K562 (cell line): Measurements from ENCODE around the gene GCK. TPM values are rescaled to one million over a fixed set of nuclear protein-coding genes. Genes with fewer than 3 reads are reported as not detected.

Experiments used
- ATAC-seq: fragments of 200-7000 bp; cut with Tn5 transposase; 3 replicates; pipeline ENCODE4 v1.9.1; 2020; ENCODE audit warnings: moderate library complexity
- BruUV-seq: library from RNA; stranded (reverse); fragments of 400-500 nt; replicated peaks from 2 replicates; lab custom pipeline; 2021; lab: Mats Ljungman, UMichigan
- CTCF ChIA-PET: fragments of 300-600 bp; formaldehyde crosslinking; extraction: SDS; loops from one replicate; lab custom pipeline; 2021; ENCODE audit warnings: low intra/inter-chr PET ratio; lab: Yijun Ruan, JAX
- POLR2A ChIA-PET: fragments of 300-600, 350-650 bp; sonication (Branson Sonifier 250); formaldehyde crosslinking; extraction: SDS; loops from one replicate; lab custom pipeline; 2021; ENCODE audit warnings: antibody characterized with exemption, inconsistent platforms; lab: Yijun Ruan, JAX
- DNase-seq, 4 experiments: peaks; one replicate each; pipeline versions ENCODE4 v3.0.0 to v3.0.0-alpha.2; 2011 to 2018; ENCODE audit warnings: low spot score in 3 of 4, mixed read lengths in 3 of 4; ENCODE audit errors: extremely low read depth in 1 of 4
- FAIRE-seq: peaks from 2 replicates; lab custom pipeline; 2011; peaks lifted over from hg19 to GRCh38; lab: Jason Lieb, UNC
- H2AFZ ChIP-seq: 2 replicates; pipeline ENCODE4 v1.6.0; 2011; ENCODE audit warnings: low read depth, low read length, control low read depth, inconsistent platforms
- H3K27ac ChIP-seq: fragments of 200-600 bp; 3 replicates; pipeline ENCODE4 v1.8.0; 2011; ENCODE audit warnings: low read depth, mild to moderate bottlenecking, control low read depth, inconsistent platforms, low read length, moderate library complexity, mixed read lengths; ENCODE audit errors: extremely low read depth
- H3K27me3 ChIP-seq, 2 experiments: fragments of 300-600 bp in 1 of 2; 2 replicates in 1 of 2; 3 replicates in 1 of 2; pipeline versions ENCODE4 v1.6.0 to v1.8.0; 2011; ENCODE audit warnings: inconsistent platforms in 2 of 2, low read length in 2 of 2, mild to moderate bottlenecking in 1 of 2, mixed read lengths in 1 of 2, moderate library complexity in 1 of 2; ENCODE audit not compliant: control insufficient read depth in 2 of 2, insufficient read depth in 2 of 2
- H3K36me3 ChIP-seq: fragments of 300-600 bp; 3 replicates; pipeline ENCODE4 v1.8.0; 2011; ENCODE audit warnings: mild to moderate bottlenecking, low read length, inconsistent platforms; ENCODE audit not compliant: control insufficient read depth, insufficient read depth
- H3K4me1 ChIP-seq, 2 experiments: fragments of 200-600 bp in 1 of 2; replicated peaks in 1 of 2; 2 replicates in 1 of 2; 3 replicates in 1 of 2; pipeline versions ENCODE4 v1.5.1 to v1.8.0; 2011; ENCODE audit warnings: inconsistent platforms in 2 of 2, low read length in 2 of 2, mild to moderate bottlenecking in 1 of 2, mixed read lengths in 1 of 2, moderate library complexity in 1 of 2; ENCODE audit not compliant: control insufficient read depth in 2 of 2, insufficient read depth in 2 of 2
- H3K4me2 ChIP-seq: 2 replicates; pipeline ENCODE4 v1.6.1; 2011; ENCODE audit warnings: low read length, control low read depth, inconsistent platforms, mixed read lengths; ENCODE audit not compliant: insufficient read depth
- H3K4me3 ChIP-seq: fragments of 200-600 bp; sonication (generic), shearing (Covaris generic); 2 replicates; pipeline ENCODE4 v1.5.1; 2016; ENCODE audit warnings: control low read depth, inconsistent platforms
- H3K79me2 ChIP-seq: fragments of 200-600 bp; 3 replicates; pipeline ENCODE4 v1.8.0; 2011; ENCODE audit warnings: low read length, inconsistent platforms; ENCODE audit not compliant: control insufficient read depth, insufficient read depth
- H3K9ac ChIP-seq, 2 experiments: 2 replicates each; pipeline versions ENCODE4 v1.6.0 to v1.6.1; 2011; ENCODE audit warnings: low read depth in 2 of 2, low read length in 2 of 2, control low read depth in 1 of 2, inconsistent platforms in 1 of 2, mild to moderate bottlenecking in 1 of 2, mixed read lengths in 1 of 2; ENCODE audit not compliant: insufficient read depth in 1 of 2
- H3K9me1 ChIP-seq: one replicate; pipeline ENCODE4 v1.6.0; 2011; ENCODE audit warnings: inconsistent platforms, mild to moderate bottlenecking, low read length, moderate library complexity; ENCODE audit not compliant: control insufficient read depth, insufficient read depth
- H3K9me3 ChIP-seq: replicated peaks from 2 replicates; pipeline ENCODE4 v1.5.1; 2011; ENCODE audit warnings: low read depth, low read length, inconsistent platforms; ENCODE audit not compliant: control insufficient read depth, insufficient read depth
- H4K20me1 ChIP-seq: replicated peaks from 2 replicates; pipeline ENCODE4 v1.6.1; 2011; ENCODE audit warnings: low read length, inconsistent platforms, mixed read lengths; ENCODE audit not compliant: control insufficient read depth, insufficient read depth
- NR2C2 ChIP-seq, 2 experiments: fragments of 200-800 bp in 1 of 2; sonication (Bioruptor generic) in 1 of 2; sonication (generic) in 1 of 2; formaldehyde crosslinking in 1 of 2; IDR thresholded peaks; 2 replicates each; pipeline versions ENCODE4 v1.6.1 to v1.8.0; 2016 to 2022; ENCODE audit warnings: mild to moderate bottlenecking in 1 of 2, missing compliant biosample characterization in 1 of 2, missing genetic modification characterization in 1 of 2, missing genetic modification reagents in 1 of 2
- PHF21A ChIP-seq: fragments of 450-650 bp; IDR thresholded peaks from 2 replicates; pipeline ENCODE4 v1.6.1; 2017; ENCODE audit warnings: low read depth, borderline replicate concordance
- POLR3A ChIP-seq: IDR thresholded peaks from 2 replicates; pipeline ENCODE4 v1.6.1; 2011; ENCODE audit warnings: borderline replicate concordance, mild to moderate bottlenecking, moderate library complexity; ENCODE audit not compliant: insufficient read length, insufficient read depth; ENCODE audit errors: extremely low read depth
- VEZF1 ChIP-seq: fragments of 200-800 bp; sonication (Bioruptor generic); IDR thresholded peaks from 2 replicates; pipeline ENCODE4 v1.6.1; 2017; ENCODE audit warnings: missing genetic modification characterization, missing compliant biosample characterization
- ZNF395 ChIP-seq: fragments of 200-800 bp; sonication (Bioruptor generic); IDR thresholded peaks from 2 replicates; pipeline ENCODE4 v1.6.1; 2017; ENCODE audit warnings: missing genetic modification characterization, missing compliant biosample characterization
- ZNF589 ChIP-seq: fragments of 200-800 bp; sonication (Bioruptor generic); IDR thresholded peaks from 2 replicates; pipeline ENCODE4 v1.6.1; 2016; ENCODE audit warnings: low read depth, missing genetic modification characterization, missing compliant biosample characterization
- ZNF707 ChIP-seq: fragments of 250-450 bp; sonication (Bioruptor Pico); conservative IDR thresholded peaks from 2 replicates; pipeline ENCODE4 v1.8.0; 2022; ENCODE audit warnings: inconsistent platforms, mild to moderate bottlenecking, moderate library complexity
- WGBS: fragments of 100-300 bp; shearing (Covaris generic); methylation state at CpG from one replicate; pipeline ENCODE4 v1.1.6; 2016; ENCODE audit warnings: low coverage, mixed read lengths; ENCODE audit not compliant: insufficient coverage; ENCODE audit errors: missing lambda C conversion rate; 5-methylcytosine and 5-hydroxymethylcytosine counted together
- in situ Hi-C: fragments of 300-500 bp; cut with MboI; formaldehyde crosslinking; loops from 4 replicates; pipeline ENCODE4 v1.15.0; 2018; ENCODE audit warnings: inconsistent platforms, mixed read lengths
- intact Hi-C: fragments of 100-400 bp; cut with micrococcal nuclease; formaldehyde crosslinking; loops from 2 replicates; pipeline ENCODE4 v1.14.2; 2022
- polyA plus RNA-seq, 8 experiments: library from polyadenylated mRNA; depleted of rRNA in 4 of 8; stranded (reverse) in 5 of 8; unstranded in 3 of 8; fragments of >200 nt; fragmentation: Nextera tagmentation in 2 of 8; fragmentation: Illumina TruSeq in 1 of 8; extraction: Ambion mirVana in 2 of 8; extraction: Trizol in 1 of 8; gene quantifications; 2 replicates each; pipeline versions ENCODE4 v1.2.1 to v1.2.3, GENCODE V29; 2011 to 2014; ENCODE audit warnings: inconsistent platforms in 1 of 8, missing spikeins in 1 of 8
- total RNA-seq, 7 experiments: library from RNA; depleted of rRNA in 6 of 7; stranded (reverse); fragments of >200 nt in 6 of 7; fragmentation: Illumina TruSeq in 2 of 7; extraction: Trizol in 2 of 7; gene quantifications; 2 replicates each; pipeline versions ENCODE4 v1.2.1 to v1.2.3, GENCODE V29; 2011 to 2021; ENCODE audit warnings: low replicate concordance in 1 of 7
- TF ChIP-seq, protein P1 (sequence below): sonication (generic); formaldehyde crosslinking; IDR thresholded peaks from 2 replicates; pipeline ENCODE4 v1.8.0; 2022; ENCODE audit warnings: missing genetic modification reagents, mild to moderate bottlenecking, moderate library complexity, borderline replicate concordance
- TF ChIP-seq, protein P2 (sequence below): fragments of 450-650 bp; IDR thresholded peaks from 2 replicates; pipeline ENCODE4 v1.6.1; 2018; ENCODE audit not compliant: partially characterized antibody

GCK gene
- total and polyA plus RNA-seq, 9 of the 15 experiments (the other 6 are each of a cell fraction or from before 2014, with no cell fraction given), result 0.11 to 0.55 (median 0.16) TPM; not detected in 3

DNA sequence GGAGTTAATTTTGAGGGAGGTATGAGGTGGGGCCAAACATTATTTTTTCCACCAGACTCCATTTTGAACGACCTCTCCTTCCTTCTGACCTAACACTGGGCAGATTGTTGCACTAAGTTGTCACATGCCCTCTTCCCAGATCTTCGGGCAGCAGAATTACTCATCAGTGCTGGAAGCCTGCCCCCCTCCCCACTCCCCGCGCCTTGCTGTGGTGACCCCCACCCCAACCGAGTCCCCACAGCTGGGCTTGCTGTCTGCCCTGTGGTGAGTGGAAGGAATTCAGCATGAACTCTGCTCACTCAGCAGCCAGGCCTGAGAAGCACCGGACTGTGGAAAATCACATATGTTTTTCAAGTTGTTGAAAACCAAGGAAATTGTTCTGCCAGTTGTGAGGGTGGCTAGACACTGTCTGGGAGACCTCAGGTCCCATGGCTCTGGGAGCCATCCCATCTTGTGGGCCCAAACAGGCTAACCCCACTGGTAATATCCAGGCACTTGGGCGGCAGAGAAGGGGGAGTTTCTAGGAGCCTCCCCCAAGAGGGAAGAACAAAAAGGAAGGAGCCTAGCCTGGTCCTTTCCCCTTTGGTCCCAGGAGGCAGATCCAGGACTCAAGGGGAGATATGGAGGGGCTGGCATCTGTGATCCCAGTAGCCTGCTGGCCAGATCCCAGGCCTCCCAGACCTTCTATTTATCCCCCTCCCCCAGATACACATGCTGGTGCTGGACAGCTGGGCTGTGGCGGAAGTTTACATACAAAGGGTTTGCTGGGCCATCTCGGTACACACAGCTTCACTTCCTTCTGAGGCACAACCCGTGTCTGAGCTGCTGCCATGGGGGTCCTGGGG lies 88.6 kb downstream of the GCK start:
- DNase-seq, result no peak
- H3K4me2 ChIP-seq, result no peak overlapping the region
- no peaks in the 10 kb centered on the region for H3K9me3 ChIP-seq
- H3K79me2 ChIP-seq, result no peaks in the 10 kb centered on the region
- BruUV-seq, result no TSS peak
- ChIA-PET POLR2A (interaction anchor here (1.2 kb wide), 1 partner anchor 12 kb away, joined by 3 read pairs; no protein-coding TSS in a partner anchor), CTCF (no interaction called here)
- peak; percentile 29 for ATAC-seq
- in situ Hi-C loops (no loop called here), intact Hi-C loops (no loop called here)
- peak overlapping the region; percentile 71 for H2AFZ ChIP-seq
- 33% methylated on average over 9 of the region's 10 CpGs for WGBS
- FAIRE-seq, result no peak
- no peak overlapping the region for H3K4me3 ChIP-seq
- H3K27ac ChIP-seq, result no peak overlapping the region
- no peaks in the 10 kb centered on the region for H3K36me3 ChIP-seq
- no peaks in the 10 kb centered on the region for H3K9me1 ChIP-seq
- H3K9ac ChIP-seq, result peak overlapping the region in 1 of 2 experiments; percentile 29; a peak in 1 of 4 replicates
- H4K20me1 ChIP-seq, result 0 out of 2 replicates have a peak, but pooled peaks cover 4% of the 10 kb centered on the region
- H3K4me1 ChIP-seq, result peaks cover 0 to 32% of the 10 kb centered on the region in 2 experiments; a peak in 4 of 5 replicates
- peaks cover 15 to 23% of the 10 kb centered on the region in 2 experiments; a peak in 4 of 5 replicates for H3K27me3 ChIP-seq
- TF ChIP-seq ZNF707 (CRISPR knock-in tag), result no peak
- no peak for TF ChIP-seq POLR3A
- TF ChIP-seq VEZF1 (CRISPR knock-in tag), result peak; percentile 40
- TF ChIP-seq, protein P1, sequence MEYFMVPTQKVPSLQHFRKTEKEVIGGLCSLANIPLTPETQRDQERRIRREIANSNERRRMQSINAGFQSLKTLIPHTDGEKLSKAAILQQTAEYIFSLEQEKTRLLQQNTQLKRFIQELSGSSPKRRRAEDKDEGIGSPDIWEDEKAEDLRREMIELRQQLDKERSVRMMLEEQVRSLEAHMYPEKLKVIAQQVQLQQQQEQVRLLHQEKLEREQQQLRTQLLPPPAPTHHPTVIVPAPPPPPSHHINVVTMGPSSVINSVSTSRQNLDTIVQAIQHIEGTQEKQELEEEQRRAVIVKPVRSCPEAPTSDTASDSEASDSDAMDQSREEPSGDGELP (CRISPR knock-in tag), result 0 out of 2 replicates have a peak, but pooled peaks have one; percentile 12
- peak; percentile 83; the same call in 1 of the 2 replicates for TF ChIP-seq ZNF589 (CRISPR knock-in tag)
- no peak for TF ChIP-seq NR2C2 (CRISPR knock-in tag; IDR thresholded peaks at IDR 0.05)
- TF ChIP-seq NR2C2 (tag; IDR thresholded peaks at IDR 0.05), result peak; percentile 61
- no peak for TF ChIP-seq PHF21A
- TF ChIP-seq ZNF395 (CRISPR knock-in tag), result 0 out of 2 replicates have a peak, but pooled peaks have one; percentile 23
- TF ChIP-seq, protein P2, sequence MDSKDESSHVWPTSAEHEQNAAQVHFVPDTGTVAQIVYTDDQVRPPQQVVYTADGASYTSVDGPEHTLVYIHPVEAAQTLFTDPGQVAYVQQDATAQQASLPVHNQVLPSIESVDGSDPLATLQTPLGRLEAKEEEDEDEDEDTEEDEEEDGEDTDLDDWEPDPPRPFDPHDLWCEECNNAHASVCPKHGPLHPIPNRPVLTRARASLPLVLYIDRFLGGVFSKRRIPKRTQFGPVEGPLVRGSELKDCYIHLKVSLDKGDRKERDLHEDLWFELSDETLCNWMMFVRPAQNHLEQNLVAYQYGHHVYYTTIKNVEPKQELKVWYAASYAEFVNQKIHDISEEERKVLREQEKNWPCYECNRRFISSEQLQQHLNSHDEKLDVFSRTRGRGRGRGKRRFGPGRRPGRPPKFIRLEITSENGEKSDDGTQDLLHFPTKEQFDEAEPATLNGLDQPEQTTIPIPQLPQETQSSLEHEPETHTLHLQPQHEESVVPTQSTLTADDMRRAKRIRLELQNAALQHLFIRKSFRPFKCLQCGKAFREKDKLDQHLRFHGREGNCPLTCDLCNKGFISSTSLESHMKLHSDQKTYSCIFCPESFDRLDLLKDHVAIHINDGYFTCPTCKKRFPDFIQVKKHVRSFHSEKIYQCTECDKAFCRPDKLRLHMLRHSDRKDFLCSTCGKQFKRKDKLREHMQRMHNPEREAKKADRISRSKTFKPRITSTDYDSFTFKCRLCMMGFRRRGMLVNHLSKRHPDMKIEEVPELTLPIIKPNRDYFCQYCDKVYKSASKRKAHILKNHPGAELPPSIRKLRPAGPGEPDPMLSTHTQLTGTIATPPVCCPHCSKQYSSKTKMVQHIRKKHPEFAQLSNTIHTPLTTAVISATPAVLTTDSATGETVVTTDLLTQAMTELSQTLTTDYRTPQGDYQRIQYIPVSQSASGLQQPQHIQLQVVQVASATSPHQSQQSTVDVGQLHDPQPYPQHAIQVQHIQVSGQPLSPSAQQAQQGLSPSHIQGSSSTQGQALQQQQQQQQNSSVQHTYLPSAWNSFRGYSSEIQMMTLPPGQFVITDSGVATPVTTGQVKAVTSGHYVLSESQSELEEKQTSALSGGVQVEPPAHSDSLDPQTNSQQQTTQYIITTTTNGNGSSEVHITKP, result no peak
